ENCODE data around the gene OSBPL10. TPM values are rescaled to one million over a fixed set of nuclear protein-coding genes. Genes with fewer than 3 reads are reported as not detected.

The OSBPL10 gene
- total RNA-seq, 1 donor from 2014 or later, result 6.4 TPM

DNA sequence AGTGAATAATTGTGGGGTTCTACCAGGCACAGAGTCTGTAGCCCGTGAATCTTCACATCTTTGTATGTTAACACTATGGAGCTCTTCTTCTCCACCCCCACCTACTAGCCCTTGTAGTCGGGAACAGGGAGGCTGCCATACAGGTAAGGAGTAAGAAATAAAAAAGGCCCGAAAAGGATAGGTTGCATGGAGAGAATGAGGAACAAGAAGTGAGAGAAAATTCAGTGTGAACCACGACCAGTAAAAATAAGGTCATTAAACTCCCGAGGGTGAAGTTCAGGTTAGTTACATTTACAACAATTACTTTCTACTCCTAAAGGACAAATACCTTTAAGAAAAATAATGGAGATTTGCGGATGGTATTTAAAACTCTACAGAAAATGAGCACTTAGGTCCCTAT is 53.3 kb downstream of the OSBPL10 start:
- H3K9me3 ChIP-seq (replicated peaks), result no peaks in the 10 kb centered on the region
- H3K27ac ChIP-seq (replicated peaks), result no peak overlapping the region
- no peaks in the 10 kb centered on the region for H3K4me1 ChIP-seq
- no peaks in the 10 kb centered on the region for H3K36me3 ChIP-seq
- no peaks in the 10 kb centered on the region for H3K27me3 ChIP-seq (ENCODE audit: low read depth)
- intact Hi-C loops (cut with micrococcal nuclease), result no loop called here
- no peak overlapping the region for H3K4me3 ChIP-seq
- DNase-seq, result no peak
- TF ChIP-seq, protein P1, sequence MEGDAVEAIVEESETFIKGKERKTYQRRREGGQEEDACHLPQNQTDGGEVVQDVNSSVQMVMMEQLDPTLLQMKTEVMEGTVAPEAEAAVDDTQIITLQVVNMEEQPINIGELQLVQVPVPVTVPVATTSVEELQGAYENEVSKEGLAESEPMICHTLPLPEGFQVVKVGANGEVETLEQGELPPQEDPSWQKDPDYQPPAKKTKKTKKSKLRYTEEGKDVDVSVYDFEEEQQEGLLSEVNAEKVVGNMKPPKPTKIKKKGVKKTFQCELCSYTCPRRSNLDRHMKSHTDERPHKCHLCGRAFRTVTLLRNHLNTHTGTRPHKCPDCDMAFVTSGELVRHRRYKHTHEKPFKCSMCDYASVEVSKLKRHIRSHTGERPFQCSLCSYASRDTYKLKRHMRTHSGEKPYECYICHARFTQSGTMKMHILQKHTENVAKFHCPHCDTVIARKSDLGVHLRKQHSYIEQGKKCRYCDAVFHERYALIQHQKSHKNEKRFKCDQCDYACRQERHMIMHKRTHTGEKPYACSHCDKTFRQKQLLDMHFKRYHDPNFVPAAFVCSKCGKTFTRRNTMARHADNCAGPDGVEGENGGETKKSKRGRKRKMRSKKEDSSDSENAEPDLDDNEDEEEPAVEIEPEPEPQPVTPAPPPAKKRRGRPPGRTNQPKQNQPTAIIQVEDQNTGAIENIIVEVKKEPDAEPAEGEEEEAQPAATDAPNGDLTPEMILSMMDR (IDR thresholded peaks at IDR 0.05; ENCODE audit: borderline replicate concordance), result no peak

- Histone ChIP-seq H3K27me3 (ENCODE audit: low read depth) (no peaks in the 10 kb centered on the region), H3K36me3 (no peaks in the 10 kb centered on the region), H3K9me3 (replicated peaks) (no peaks in the 10 kb centered on the region), H3K4me3 (no peak overlapping the region), H3K4me1 (no peaks in the 10 kb centered on the region), H3K27ac (replicated peaks) (no peak overlapping the region)
- no peak for DNase-seq
- TF ChIP-seq, protein P1 (IDR thresholded peaks at IDR 0.05; ENCODE audit: borderline replicate concordance), result no peak
- intact Hi-C loops (cut with micrococcal nuclease), result no loop called here
Measured at GRCh38 chr3:31926543-31926942, 54.5 kb downstream of the OSBPL10 start.

DNA sequence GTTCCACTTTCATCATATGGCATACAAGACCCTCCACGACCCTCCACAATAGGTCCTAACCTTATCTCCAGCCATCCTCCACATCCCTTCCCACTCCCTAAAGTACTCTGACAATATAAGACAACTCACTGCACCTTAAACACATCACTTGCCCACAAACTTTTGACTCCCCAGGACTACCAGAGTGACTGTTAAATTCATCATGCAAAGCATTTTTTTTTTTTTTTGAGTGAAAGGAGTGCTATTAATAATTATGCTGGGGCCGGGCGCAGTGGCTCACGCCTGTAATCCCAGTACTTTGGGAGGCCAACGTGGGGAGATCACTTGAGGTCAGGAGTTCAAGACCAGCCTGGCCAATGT is 55.8 kb downstream of the OSBPL10 start:
- TF ChIP-seq, protein P1 (IDR thresholded peaks at IDR 0.05; ENCODE audit: borderline replicate concordance), result no peak
- DNase-seq, result no peak
- Histone ChIP-seq H3K9me3 (replicated peaks) (peaks cover 11% of the 10 kb centered on the region), H3K27me3 (ENCODE audit: low read depth) (no peaks in the 10 kb centered on the region), H3K36me3 (peaks cover 4% of the 10 kb centered on the region), H3K4me3 (no peak overlapping the region), H3K4me1 (no peaks in the 10 kb centered on the region), H3K27ac (replicated peaks) (no peak overlapping the region)
- intact Hi-C loops (cut with micrococcal nuclease), result no loop called here

GRCh38 chr3:31924610-31925270 is 56.3 kb downstream of the OSBPL10 start:
- no peak overlapping the region for H3K4me3 ChIP-seq
- no peaks in the 10 kb centered on the region for H3K4me1 ChIP-seq
- no peaks in the 10 kb centered on the region for H3K27me3 ChIP-seq (ENCODE audit: low read depth)
- TF ChIP-seq, protein P1 (IDR thresholded peaks at IDR 0.05; ENCODE audit: borderline replicate concordance), result no peak
- intact Hi-C loops (cut with micrococcal nuclease), result no loop called here
- DNase-seq, result no peak
- H3K27ac ChIP-seq (replicated peaks), result no peak overlapping the region
- H3K36me3 ChIP-seq, result peaks cover 8% of the 10 kb centered on the region
- H3K9me3 ChIP-seq (replicated peaks), result peaks cover 16% of the 10 kb centered on the region

DNA sequence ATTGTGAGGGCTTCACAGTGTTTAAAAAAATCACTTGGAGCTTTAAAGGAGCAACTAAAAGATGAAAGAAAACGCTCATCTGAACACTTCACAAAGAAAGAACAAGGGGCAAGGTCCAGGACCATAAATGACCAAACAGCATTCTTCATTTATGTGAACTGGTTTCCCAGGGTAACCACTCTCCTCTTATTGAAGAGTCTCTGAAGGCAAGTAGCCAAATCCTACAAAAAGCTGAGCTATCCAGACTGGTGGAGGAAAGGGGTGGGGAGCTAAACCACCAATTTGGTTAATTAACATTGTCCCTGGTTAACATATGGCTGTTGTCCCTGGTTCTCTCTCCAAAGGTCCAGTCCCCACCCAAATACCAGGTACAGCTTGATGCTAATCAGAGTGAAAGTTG is 58.1 kb downstream of the OSBPL10 start:
- no peak for DNase-seq
- intact Hi-C loops (cut with micrococcal nuclease), result no loop called here
- Histone ChIP-seq H3K9me3 (replicated peaks) (peaks cover 21% of the 10 kb centered on the region), H3K27me3 (ENCODE audit: low read depth) (no peaks in the 10 kb centered on the region), H3K27ac (replicated peaks) (no peak overlapping the region), H3K4me3 (no peak overlapping the region), H3K36me3 (peaks cover 8% of the 10 kb centered on the region), H3K4me1 (peaks cover 8% of the 10 kb centered on the region)
- TF ChIP-seq, protein P1 (IDR thresholded peaks at IDR 0.05; ENCODE audit: borderline replicate concordance), result no peak

Data from left ventricle myocardium inferior (tissue), 1 donor.